ENCODE results near the gene NDUFA6. TPM values are rescaled to one million over a fixed set of nuclear protein-coding genes. Genes with fewer than 3 reads are reported as not detected.
"Not testable (repeated sequence)": the region's sequence is repeated elsewhere in the genome, so short reads cannot be mapped to it uniquely, and the experiment has no call there.

Gene NDUFA6
- total RNA-seq, 1 experiment from 2014 or later = 138 TPM

- DNase-seq (ENCODE audit: low spot score) = no peak
These were observed 24.1 kb upstream of the NDUFA6 start for GRCh38 chr22:42114721-42115120.

GRCh38 chr22:42112793-42113192 is 22.2 kb upstream of the NDUFA6 start:
- DNase-seq (ENCODE audit: low spot score) = not testable (repeated sequence)

- no peak for DNase-seq (ENCODE audit: low spot score)
These were observed 21.2 kb upstream of the NDUFA6 start for GRCh38 chr22:42111798-42112197.

GRCh38 chr22:42108848-42109247 is 18.3 kb upstream of the NDUFA6 start:
- no peak for DNase-seq (ENCODE audit: low spot score)

GRCh38 chr22:42104332-42104860 is 13.8 kb upstream of the NDUFA6 start:
- not testable (repeated sequence) for DNase-seq (ENCODE audit: low spot score)

GRCh38 chr22:42101199-42101598 is 10.6 kb upstream of the NDUFA6 start:
- no peak for DNase-seq (ENCODE audit: low spot score)

- DNase-seq (ENCODE audit: low spot score) = no peak
These were observed 847 bp upstream of the NDUFA6 start for GRCh38 chr22:42091455-42091782.

GRCh38 chr22:42086051-42086450 is 4.5 kb downstream of the NDUFA6 start:
- no peak for DNase-seq (ENCODE audit: low spot score)

- no peak for DNase-seq (ENCODE audit: low spot score)
These were observed 5.7 kb downstream of the NDUFA6 start for GRCh38 chr22:42084874-42085273.

- DNase-seq (ENCODE audit: low spot score) = no peak
These were observed 7.5 kb downstream of the NDUFA6 start for GRCh38 chr22:42083119-42083518.

- DNase-seq (ENCODE audit: low spot score) = no peak
These were observed 10.3 kb downstream of the NDUFA6 start for GRCh38 chr22:42080287-42080686.

GRCh38 chr22:42079319-42080251 is 11.0 kb downstream of the NDUFA6 start, which contains the start of gene SMDT1:
Gene SMDT1 (plus strand): TSS chr22:42079700. CDS start chr22:42079769, 69 bp downstream.
- DNase-seq (ENCODE audit: low spot score) = peak; percentile 96

- no peak for DNase-seq (ENCODE audit: low spot score)
These were observed 11.9 kb downstream of the NDUFA6 start for GRCh38 chr22:42078469-42079318.

GRCh38 chr22:42077486-42078125 is 13.0 kb downstream of the NDUFA6 start:
- DNase-seq (ENCODE audit: low spot score) = no peak

- no peak for DNase-seq (ENCODE audit: low spot score)
These were observed 13.6 kb downstream of the NDUFA6 start for GRCh38 chr22:42076764-42077485.

- no peak for DNase-seq (ENCODE audit: low spot score)
These were observed 15.5 kb downstream of the NDUFA6 start for GRCh38 chr22:42074846-42075676.

GRCh38 chr22:42074132-42074811 is 16.3 kb downstream of the NDUFA6 start, which contains the start of gene PHETA2:
Gene PHETA2 (plus strand): TSS chr22:42074248. CDS start chr22:42077294, 3,046 bp downstream.
- DNase-seq (ENCODE audit: low spot score) = no peak

- DNase-seq (ENCODE audit: low spot score) = no peak
These were observed 16.9 kb downstream of the NDUFA6 start for GRCh38 chr22:42073621-42074041.

- no peak for DNase-seq (ENCODE audit: low spot score)
These were observed 17.8 kb downstream of the NDUFA6 start for GRCh38 chr22:42072606-42073330.
